A549 (cell line): ENCODE measurements around the gene CNST. TPM values are rescaled to one million over a fixed set of nuclear protein-coding genes. Genes with fewer than 3 reads are reported as not detected.

Experiments used
- ATAC-seq, 2 experiments: fragments of 200-7000 bp in 1 of 2; fragments of >200 bp in 1 of 2; cut with Nextera tagmentation in 1 of 2; cut with Tn5 transposase in 1 of 2; 3 replicates each; pipeline versions ENCODE4 v1.8.0 to v1.9.1; 2018 to 2020; ENCODE audit warnings: mild to moderate bottlenecking in 1 of 2, moderate library complexity in 1 of 2
- CTCF ChIA-PET: fragments of 300-600 bp; sonication (Branson Sonifier 250); formaldehyde crosslinking; extraction: SDS; loops from one replicate; lab custom pipeline; 2021; ENCODE audit warnings: antibody characterized with exemption, inconsistent platforms; lab: Yijun Ruan, JAX
- POLR2A ChIA-PET: fragments of 350-600 bp; formaldehyde crosslinking; extraction: SDS; loops from one replicate; lab custom pipeline; 2021; ENCODE audit warnings: antibody characterized with exemption, inconsistent platforms; lab: Yijun Ruan, JAX
- DNase-seq, 2 experiments: peaks; one replicate each; pipeline versions ENCODE4 v3.0.0 to v3.0.0-alpha.2; 2011 to 2016; ENCODE audit warnings: low read depth in 1 of 2, low spot score in 1 of 2
- FAIRE-seq: peaks from 2 replicates; lab custom pipeline; 2011; peaks lifted over from hg19 to GRCh38; lab: Jason Lieb, UNC
- H3K27ac ChIP-seq, 2 experiments: fragments of >200 bp; sonication (Bioruptor Twin); formaldehyde crosslinking; 3 replicates each; pipeline ENCODE4 v1.5.1; 2016 to 2017
- H3K4me1 ChIP-seq: fragments of >200 bp; sonication (Bioruptor Twin); formaldehyde crosslinking; 3 replicates; pipeline ENCODE4 v1.6.1; 2016
- H3K4me2 ChIP-seq: fragments of >200 bp; sonication (Bioruptor Twin); formaldehyde crosslinking; 3 replicates; pipeline ENCODE4 v1.6.1; 2016
- H3K4me3 ChIP-seq: fragments of >200 bp; sonication (Bioruptor Twin); formaldehyde crosslinking; 3 replicates; pipeline ENCODE4 v1.5.1; 2016
- H3K9me3 ChIP-seq: fragments of >200 bp; sonication (Bioruptor Twin); formaldehyde crosslinking; 3 replicates; pipeline ENCODE4 v1.6.1; 2016
- CBX2 ChIP-seq: fragments of 200-600 bp; sonication (generic); IDR thresholded peaks from 2 replicates; pipeline ENCODE4 v1.6.1; 2016; ENCODE audit warnings: low read depth, mild to moderate bottlenecking, borderline replicate concordance
- CEBPB ChIP-seq, 2 experiments: fragments of >200 bp in 1 of 2; sonication (Bioruptor Twin) in 1 of 2; formaldehyde crosslinking in 1 of 2; IDR thresholded peaks; 2 replicates each; pipeline ENCODE4 v1.6.1; 2012 to 2016
- CHD4 ChIP-seq: fragments of 200-600 bp; sonication (generic); IDR thresholded peaks from 2 replicates; pipeline ENCODE4 v1.6.1; 2016; ENCODE audit warnings: antibody characterized with exemption, mild to moderate bottlenecking, borderline replicate concordance
- EHF ChIP-seq: fragments of 250-450 bp; sonication (Bioruptor Pico); IDR thresholded peaks from 2 replicates; pipeline ENCODE4 v1.5.0; 2020; ENCODE audit warnings: mild to moderate bottlenecking
- ELK1 ChIP-seq: fragments of 150-350 bp; IDR thresholded peaks from 2 replicates; pipeline ENCODE4 v1.6.1; 2014; ENCODE audit warnings: low read depth, mild to moderate bottlenecking, low read length
- FOSB ChIP-seq: fragments of 250-450 bp; sonication (Bioruptor Pico); IDR thresholded peaks from 2 replicates; pipeline ENCODE4 v1.5.0; 2020; ENCODE audit warnings: mild to moderate bottlenecking, moderate library complexity
- FOXS1 ChIP-seq: fragments of 250-450 bp; sonication (Bioruptor Pico); IDR thresholded peaks from 2 replicates; pipeline ENCODE4 v1.5.0; 2020; ENCODE audit warnings: mild to moderate bottlenecking, moderate library complexity
- GATA3 ChIP-seq: IDR thresholded peaks from 2 replicates; pipeline ENCODE4 v1.6.1; 2012; ENCODE audit warnings: borderline replicate concordance
- HOXB5 ChIP-seq: fragments of 250-450 bp; sonication (Bioruptor Pico); IDR thresholded peaks from 2 replicates; pipeline ENCODE4 v1.5.0; 2020; ENCODE audit warnings: mild to moderate bottlenecking, moderate library complexity
- JUN ChIP-seq, 2 experiments: fragments of >200 bp; sonication (Bioruptor Twin); formaldehyde crosslinking; IDR thresholded peaks; 2 replicates in 1 of 2; 3 replicates in 1 of 2; pipeline ENCODE4 v1.6.1; 2016 to 2017
- KDM1A ChIP-seq: fragments of 200-600 bp; sonication (generic); IDR thresholded peaks from 2 replicates; pipeline ENCODE4 v1.6.1; 2016; ENCODE audit warnings: low read depth, mild to moderate bottlenecking
- MAFK ChIP-seq: fragments of 450-650 bp; IDR thresholded peaks from 2 replicates; pipeline ENCODE4 v1.6.1; 2014; ENCODE audit not compliant: partially characterized antibody
- MAZ ChIP-seq: fragments of 150-350 bp; IDR thresholded peaks from 2 replicates; pipeline ENCODE4 v1.6.1; 2014; ENCODE audit warnings: antibody characterized with exemption, low read depth, low read length, borderline replicate concordance
- MYC ChIP-seq: IDR thresholded peaks from 2 replicates; pipeline ENCODE4 v1.6.1; 2012; ENCODE audit warnings: mild to moderate bottlenecking, inconsistent platforms, low read length, improper control_type of control experiment, borderline replicate concordance
- NPAS2 ChIP-seq: fragments of 250-450 bp; sonication (Bioruptor Pico); IDR thresholded peaks from 2 replicates; pipeline ENCODE4 v1.8.0; 2022; ENCODE audit warnings: mild to moderate bottlenecking, moderate library complexity, borderline replicate concordance
- NR3C1 ChIP-seq: fragments of >200 bp; sonication (Bioruptor Twin); formaldehyde crosslinking; IDR thresholded peaks from 3 replicates; pipeline ENCODE4 v1.6.1; 2017
- POLR2AphosphoS2 ChIP-seq: conservative IDR thresholded peaks from 2 replicates; pipeline ENCODE4 v1.6.1; 2012; ENCODE audit warnings: low read length, improper control_type of control experiment, inconsistent platforms
- RAD21 ChIP-seq, 2 experiments: fragments of >200 bp in 1 of 2; sonication (Bioruptor Twin) in 1 of 2; formaldehyde crosslinking in 1 of 2; IDR thresholded peaks in 1 of 2; conservative IDR thresholded peaks in 1 of 2; 2 replicates in 1 of 2; 3 replicates in 1 of 2; pipeline ENCODE4 v1.6.1; 2012 to 2018; ENCODE audit warnings: inconsistent platforms in 1 of 2
- RARB ChIP-seq: fragments of 250-450 bp; sonication (Bioruptor Pico); IDR thresholded peaks from 2 replicates; pipeline ENCODE4 v1.8.0; 2021; ENCODE audit warnings: mild to moderate bottlenecking, moderate library complexity
- RCOR1 ChIP-seq: fragments of 150-350 bp; IDR thresholded peaks from 2 replicates; pipeline ENCODE4 v1.6.1; 2014; ENCODE audit warnings: antibody characterized with exemption, low read length, low read depth
- RNF2 ChIP-seq: fragments of 200-600 bp; sonication (generic); IDR thresholded peaks from 2 replicates; pipeline ENCODE4 v1.6.1; 2016; ENCODE audit warnings: low read depth, mild to moderate bottlenecking, antibody characterized with exemption, moderate library complexity, borderline replicate concordance
- SMC3 ChIP-seq: fragments of >200 bp; sonication (Bioruptor Twin); formaldehyde crosslinking; IDR thresholded peaks from 3 replicates; pipeline ENCODE4 v1.6.1; 2018; ENCODE audit warnings: inconsistent platforms
- SREBF2 ChIP-seq: fragments of 450-650 bp; IDR thresholded peaks from 2 replicates; pipeline ENCODE4 v1.6.1; 2014; ENCODE audit warnings: mild to moderate bottlenecking, moderate library complexity
- TP53 ChIP-seq: fragments of 250-450 bp; sonication (Bioruptor Pico); IDR thresholded peaks from 2 replicates; pipeline ENCODE4 v1.5.0; 2021; ENCODE audit warnings: mild to moderate bottlenecking, moderate library complexity
- ZC3H11A ChIP-seq: fragments of 450-650 bp; IDR thresholded peaks from 2 replicates; pipeline ENCODE4 v1.6.1; 2014; ENCODE audit warnings: antibody characterized with exemption, mild to moderate bottlenecking
- WGBS: methylation state at CpG from one replicate; pipeline ENCODE4 v1.1.6; 2017; ENCODE audit errors: missing lambda C conversion rate; 5-methylcytosine and 5-hydroxymethylcytosine counted together
- polyA plus RNA-seq, 4 experiments: library from polyadenylated mRNA; depleted of rRNA in 3 of 4; stranded (reverse); fragments of >200 nt; fragmentation: RNase III in 1 of 4; extraction: RNeasy Plus Mini Kit Qiagen cat#74134 plus additional on column Dnase treatment in 1 of 4; gene quantifications; 2 replicates in 3 of 4; 3 replicates in 1 of 4; pipeline ENCODE4 v1.2.3, GENCODE V29; 2011 to 2017
- TF ChIP-seq, protein P1 (sequence below): IDR thresholded peaks from 2 replicates; pipeline ENCODE4 v1.6.1; 2012
- TF ChIP-seq, protein P2 (sequence below): fragments of 200-600 bp; sonication (generic); IDR thresholded peaks from 2 replicates; pipeline ENCODE4 v1.6.1; 2016; ENCODE audit warnings: antibody characterized with exemption, mild to moderate bottlenecking, moderate library complexity
- TF ChIP-seq, protein P3 (sequence below): fragments of >200 bp; sonication (Bioruptor Twin); formaldehyde crosslinking; IDR thresholded peaks from 3 replicates; pipeline ENCODE4 v1.5.1; 2016

Gene CNST
- polyA plus RNA-seq, 2 of the 4 experiments (the other 2 are of a cell fraction), result 7.9 to 23.0 TPM

- no peak for TF ChIP-seq KDM1A
Observed at GRCh38 chr1:246683521-246683920, 117.3 kb downstream of the CNST start (continued).

- H3K9me3 ChIP-seq, result no peaks in the 10 kb centered on the region
- no peaks in the 10 kb centered on the region for H3K4me1 ChIP-seq
- no peak overlapping the region for H3K4me2 ChIP-seq
- H3K4me3 ChIP-seq, result no peak overlapping the region
- ATAC-seq (no peak), FAIRE-seq (no peak), DNase-seq (no peak)
- ChIA-PET CTCF (interaction anchor here (0.8 to 1.1 kb wide), 2 partner anchors 9 to 66 kb away, joined by 3 to 4 read pairs; no protein-coding TSS in a partner anchor), POLR2A (no interaction called here)
- no peak for TF ChIP-seq MYC
- no peak for TF ChIP-seq NPAS2 (CRISPR knock-in tag)
- TF ChIP-seq RCOR1, result no peak
- TF ChIP-seq NR3C1, result no peak
- no peak for TF ChIP-seq MAZ
- TF ChIP-seq EHF (CRISPR knock-in tag), result no peak
- TF ChIP-seq RNF2, result no peak
- TF ChIP-seq, protein P1, sequence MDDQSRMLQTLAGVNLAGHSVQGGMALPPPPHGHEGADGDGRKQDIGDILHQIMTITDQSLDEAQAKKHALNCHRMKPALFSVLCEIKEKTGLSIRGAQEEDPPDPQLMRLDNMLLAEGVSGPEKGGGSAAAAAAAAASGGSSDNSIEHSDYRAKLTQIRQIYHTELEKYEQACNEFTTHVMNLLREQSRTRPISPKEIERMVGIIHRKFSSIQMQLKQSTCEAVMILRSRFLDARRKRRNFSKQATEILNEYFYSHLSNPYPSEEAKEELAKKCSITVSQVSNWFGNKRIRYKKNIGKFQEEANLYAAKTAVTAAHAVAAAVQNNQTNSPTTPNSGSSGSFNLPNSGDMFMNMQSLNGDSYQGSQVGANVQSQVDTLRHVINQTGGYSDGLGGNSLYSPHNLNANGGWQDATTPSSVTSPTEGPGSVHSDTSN, result no peak
- no peak for TF ChIP-seq MAFK
- TF ChIP-seq ELK1, result no peak
- no peak for TF ChIP-seq POLR2AphosphoS2
- no peak for TF ChIP-seq GATA3
- TF ChIP-seq FOSB (CRISPR knock-in tag), result no peak
- TF ChIP-seq CHD4, result no peak
- no peak for TF ChIP-seq CBX2
- no peak for TF ChIP-seq SMC3
- no peak for TF ChIP-seq SREBF2
- TF ChIP-seq FOXS1 (CRISPR knock-in tag), result no peak
- H3K27ac ChIP-seq, result no peak overlapping the region
- 76% methylated on average over 11 of the region's 14 CpGs for WGBS
Observed at GRCh38 chr1:246687002-246687401, 120.7 kb downstream of the CNST start.

GRCh38 chr1:246689409-246690008 lies 123.3 kb downstream of the CNST start:
- H3K4me3 ChIP-seq, result peak overlapping the region; percentile 39
- POLR2A ChIA-PET, result no interaction called here
- WGBS, result 2% methylated on average over 15 of the region's 16 CpGs
- no peaks in the 10 kb centered on the region for H3K9me3 ChIP-seq
- H3K27ac ChIP-seq, result peak overlapping the region; percentile 51 to 70; a peak in 5 of 6 replicates
- DNase-seq (peak; percentile 74 to 94), FAIRE-seq (no peak), ATAC-seq (peak; percentile 97 to 98)
- CTCF ChIA-PET, result interaction anchor here (0.6 to 2.4 kb wide), 31 partner anchors 8 to 1310 kb away, joined by 3 to 17 read pairs (median 4); partner anchors contain the start of gene SCCPDH
- peak overlapping the region; percentile 90 for H3K4me2 ChIP-seq
- H3K4me1 ChIP-seq, result no peaks in the 10 kb centered on the region
- TF ChIP-seq ZC3H11A (no peak), CBX2 (no peak), SMC3 (peak; percentile 70), TP53 (no peak), RNF2 (no peak), FOXS1 (CRISPR knock-in tag) (no peak), SREBF2 (no peak), JUN (IDR thresholded peaks at IDR 0.05) (no peak), RAD21 (conservative IDR thresholded peaks at IDR 0.05 in 1 of 2, IDR thresholded peaks at IDR 0.05 in 1 of 2) (peak; percentile 77 to 79), HOXB5 (CRISPR knock-in tag) (no peak), MAFK (no peak), RARB (CRISPR knock-in tag) (no peak), CEBPB (IDR thresholded peaks at IDR 0.05) (no peak)
- TF ChIP-seq, protein P2, sequence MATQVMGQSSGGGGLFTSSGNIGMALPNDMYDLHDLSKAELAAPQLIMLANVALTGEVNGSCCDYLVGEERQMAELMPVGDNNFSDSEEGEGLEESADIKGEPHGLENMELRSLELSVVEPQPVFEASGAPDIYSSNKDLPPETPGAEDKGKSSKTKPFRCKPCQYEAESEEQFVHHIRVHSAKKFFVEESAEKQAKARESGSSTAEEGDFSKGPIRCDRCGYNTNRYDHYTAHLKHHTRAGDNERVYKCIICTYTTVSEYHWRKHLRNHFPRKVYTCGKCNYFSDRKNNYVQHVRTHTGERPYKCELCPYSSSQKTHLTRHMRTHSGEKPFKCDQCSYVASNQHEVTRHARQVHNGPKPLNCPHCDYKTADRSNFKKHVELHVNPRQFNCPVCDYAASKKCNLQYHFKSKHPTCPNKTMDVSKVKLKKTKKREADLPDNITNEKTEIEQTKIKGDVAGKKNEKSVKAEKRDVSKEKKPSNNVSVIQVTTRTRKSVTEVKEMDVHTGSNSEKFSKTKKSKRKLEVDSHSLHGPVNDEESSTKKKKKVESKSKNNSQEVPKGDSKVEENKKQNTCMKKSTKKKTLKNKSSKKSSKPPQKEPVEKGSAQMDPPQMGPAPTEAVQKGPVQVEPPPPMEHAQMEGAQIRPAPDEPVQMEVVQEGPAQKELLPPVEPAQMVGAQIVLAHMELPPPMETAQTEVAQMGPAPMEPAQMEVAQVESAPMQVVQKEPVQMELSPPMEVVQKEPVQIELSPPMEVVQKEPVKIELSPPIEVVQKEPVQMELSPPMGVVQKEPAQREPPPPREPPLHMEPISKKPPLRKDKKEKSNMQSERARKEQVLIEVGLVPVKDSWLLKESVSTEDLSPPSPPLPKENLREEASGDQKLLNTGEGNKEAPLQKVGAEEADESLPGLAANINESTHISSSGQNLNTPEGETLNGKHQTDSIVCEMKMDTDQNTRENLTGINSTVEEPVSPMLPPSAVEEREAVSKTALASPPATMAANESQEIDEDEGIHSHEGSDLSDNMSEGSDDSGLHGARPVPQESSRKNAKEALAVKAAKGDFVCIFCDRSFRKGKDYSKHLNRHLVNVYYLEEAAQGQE, result no peak
- TF ChIP-seq, protein P3, sequence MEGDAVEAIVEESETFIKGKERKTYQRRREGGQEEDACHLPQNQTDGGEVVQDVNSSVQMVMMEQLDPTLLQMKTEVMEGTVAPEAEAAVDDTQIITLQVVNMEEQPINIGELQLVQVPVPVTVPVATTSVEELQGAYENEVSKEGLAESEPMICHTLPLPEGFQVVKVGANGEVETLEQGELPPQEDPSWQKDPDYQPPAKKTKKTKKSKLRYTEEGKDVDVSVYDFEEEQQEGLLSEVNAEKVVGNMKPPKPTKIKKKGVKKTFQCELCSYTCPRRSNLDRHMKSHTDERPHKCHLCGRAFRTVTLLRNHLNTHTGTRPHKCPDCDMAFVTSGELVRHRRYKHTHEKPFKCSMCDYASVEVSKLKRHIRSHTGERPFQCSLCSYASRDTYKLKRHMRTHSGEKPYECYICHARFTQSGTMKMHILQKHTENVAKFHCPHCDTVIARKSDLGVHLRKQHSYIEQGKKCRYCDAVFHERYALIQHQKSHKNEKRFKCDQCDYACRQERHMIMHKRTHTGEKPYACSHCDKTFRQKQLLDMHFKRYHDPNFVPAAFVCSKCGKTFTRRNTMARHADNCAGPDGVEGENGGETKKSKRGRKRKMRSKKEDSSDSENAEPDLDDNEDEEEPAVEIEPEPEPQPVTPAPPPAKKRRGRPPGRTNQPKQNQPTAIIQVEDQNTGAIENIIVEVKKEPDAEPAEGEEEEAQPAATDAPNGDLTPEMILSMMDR, result peak; percentile 87
